Measurements from ENCODE around the gene STAC3.

Gene STAC3

GRCh38 chr12:57210926-57211692 lies 39.9 kb downstream of the STAC3 start:
- Histone ChIP-seq H3K9me3 (ENCODE audit: insufficient read depth, low read length) (no peaks in the 10 kb centered on the region), H3K27me3 (ENCODE audit: insufficient read depth, insufficient read length) (peaks cover 22% of the 10 kb centered on the region), H3K4me3 (ENCODE audit: insufficient read length, low read depth) (no peak overlapping the region), H3K9ac (ENCODE audit: insufficient read length, low read depth) (no peak overlapping the region), H3K36me3 (ENCODE audit: insufficient read depth, insufficient read length, low read length) (peaks cover 70% of the 10 kb centered on the region), H3K4me1 (ENCODE audit: insufficient read depth, insufficient read length) (peaks cover 24% of the 10 kb centered on the region)
- no peak for DNase-seq (ENCODE audit: low read depth, low spot score)
- TF ChIP-seq YY1 (IDR thresholded peaks at IDR 0.05; ENCODE audit: insufficient read depth, insufficient read length) (no peak), ZNF274 (IDR thresholded peaks at IDR 0.05; ENCODE audit: low read depth, low read length) (no peak), SUZ12 (IDR thresholded peaks at IDR 0.05; ENCODE audit: extremely low read depth, insufficient read depth, insufficient read length) (no peak)

DNA sequence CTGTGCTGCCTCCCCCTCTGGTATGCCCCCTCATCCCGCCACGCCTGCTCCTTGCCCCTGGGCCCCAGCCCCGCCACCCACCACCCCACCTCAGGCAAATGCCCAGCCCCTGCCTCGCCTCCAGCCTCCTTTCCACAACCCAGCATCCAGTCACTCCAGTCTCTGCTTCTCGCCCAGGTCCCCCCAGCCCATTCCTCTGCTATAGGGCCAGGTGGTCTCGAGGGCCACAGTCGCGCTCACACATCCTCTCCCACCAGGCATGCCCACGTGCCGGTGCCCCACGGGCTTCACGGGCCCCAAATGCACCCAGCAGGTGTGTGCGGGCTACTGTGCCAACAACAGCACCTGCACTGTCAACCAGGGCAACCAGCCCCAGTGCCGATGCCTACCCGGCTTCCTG lies 40.5 kb downstream of the STAC3 start:
- peaks cover 19% of the 10 kb centered on the region for H3K4me1 ChIP-seq (ENCODE audit: insufficient read depth, insufficient read length)
- H3K4me3 ChIP-seq (ENCODE audit: insufficient read length, low read depth) = no peak overlapping the region
- DNase-seq (ENCODE audit: low read depth, low spot score) = no peak
- peaks cover 15% of the 10 kb centered on the region for H3K27me3 ChIP-seq (ENCODE audit: insufficient read depth, insufficient read length)
- H3K36me3 ChIP-seq (ENCODE audit: insufficient read depth, insufficient read length, low read length) = peaks cover 76% of the 10 kb centered on the region
- TF ChIP-seq YY1 (IDR thresholded peaks at IDR 0.05; ENCODE audit: insufficient read depth, insufficient read length) (no peak), ZNF274 (IDR thresholded peaks at IDR 0.05; ENCODE audit: low read depth, low read length) (no peak), SUZ12 (IDR thresholded peaks at IDR 0.05; ENCODE audit: extremely low read depth, insufficient read depth, insufficient read length) (no peak)
- no peak overlapping the region for H3K9ac ChIP-seq (ENCODE audit: insufficient read length, low read depth)
- no peaks in the 10 kb centered on the region for H3K9me3 ChIP-seq (ENCODE audit: insufficient read depth, low read length)

- Histone ChIP-seq H3K36me3 (ENCODE audit: insufficient read depth, insufficient read length, low read length) (peaks cover 82% of the 10 kb centered on the region), H3K4me3 (ENCODE audit: insufficient read length, low read depth) (no peak overlapping the region), H3K9me3 (ENCODE audit: insufficient read depth, low read length) (no peaks in the 10 kb centered on the region), H3K9ac (ENCODE audit: insufficient read length, low read depth) (no peak overlapping the region), H3K4me1 (ENCODE audit: insufficient read depth, insufficient read length) (peaks cover 15% of the 10 kb centered on the region), H3K27me3 (ENCODE audit: insufficient read depth, insufficient read length) (peaks cover 10% of the 10 kb centered on the region)
- no peak for DNase-seq (ENCODE audit: low read depth, low spot score)
- TF ChIP-seq SUZ12 (IDR thresholded peaks at IDR 0.05; ENCODE audit: extremely low read depth, insufficient read depth, insufficient read length) (no peak), YY1 (IDR thresholded peaks at IDR 0.05; ENCODE audit: insufficient read depth, insufficient read length) (no peak), ZNF274 (IDR thresholded peaks at IDR 0.05; ENCODE audit: low read depth, low read length) (no peak)
These were observed 41.1 kb downstream of the STAC3 start for GRCh38 chr12:57209916-57210315.

DNA sequence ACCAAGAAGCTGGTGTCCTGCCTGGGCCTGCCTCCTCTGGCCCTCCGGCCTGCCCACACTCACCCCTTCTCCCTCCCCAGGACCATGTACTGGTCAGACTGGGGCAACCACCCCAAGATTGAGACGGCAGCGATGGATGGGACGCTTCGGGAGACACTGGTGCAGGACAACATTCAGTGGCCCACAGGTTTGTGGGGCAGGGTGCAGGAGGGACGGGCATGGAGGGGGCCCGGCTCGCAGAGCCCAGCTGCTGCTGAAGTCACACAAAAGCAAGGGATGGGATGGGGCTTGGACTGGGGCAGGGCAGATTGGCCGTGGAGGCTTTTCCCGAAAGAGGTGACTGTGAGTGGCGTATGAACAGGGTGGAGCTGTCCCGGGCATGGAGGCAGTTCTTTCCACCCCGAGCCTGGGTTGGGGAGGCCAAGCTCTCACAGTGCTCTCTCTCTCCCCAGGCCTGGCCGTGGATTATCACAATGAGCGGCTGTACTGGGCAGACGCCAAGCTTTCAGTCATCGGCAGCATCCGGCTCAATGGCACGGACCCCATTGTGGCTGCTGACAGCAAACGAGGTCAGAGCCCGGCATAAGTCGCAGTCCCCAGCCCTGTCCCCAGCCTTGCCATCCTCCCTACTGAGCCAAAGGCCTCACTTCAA lies 42.2 kb downstream of the STAC3 start:
- DNase-seq (ENCODE audit: low read depth, low spot score) = no peak
- no peak for TF ChIP-seq SUZ12 (IDR thresholded peaks at IDR 0.05; ENCODE audit: extremely low read depth, insufficient read depth, insufficient read length)
- no peak for TF ChIP-seq ZNF274 (IDR thresholded peaks at IDR 0.05; ENCODE audit: low read depth, low read length)
- TF ChIP-seq YY1 (IDR thresholded peaks at IDR 0.05; ENCODE audit: insufficient read depth, insufficient read length) = no peak
- no peak overlapping the region for H3K4me3 ChIP-seq (ENCODE audit: insufficient read length, low read depth)
- H3K9me3 ChIP-seq (ENCODE audit: insufficient read depth, low read length) = no peaks in the 10 kb centered on the region
- peaks cover 4% of the 10 kb centered on the region for H3K4me1 ChIP-seq (ENCODE audit: insufficient read depth, insufficient read length)
- H3K9ac ChIP-seq (ENCODE audit: insufficient read length, low read depth) = no peak overlapping the region
- no peaks in the 10 kb centered on the region for H3K27me3 ChIP-seq (ENCODE audit: insufficient read depth, insufficient read length)
- peaks cover 90% of the 10 kb centered on the region for H3K36me3 ChIP-seq (ENCODE audit: insufficient read depth, insufficient read length, low read length)

DNA sequence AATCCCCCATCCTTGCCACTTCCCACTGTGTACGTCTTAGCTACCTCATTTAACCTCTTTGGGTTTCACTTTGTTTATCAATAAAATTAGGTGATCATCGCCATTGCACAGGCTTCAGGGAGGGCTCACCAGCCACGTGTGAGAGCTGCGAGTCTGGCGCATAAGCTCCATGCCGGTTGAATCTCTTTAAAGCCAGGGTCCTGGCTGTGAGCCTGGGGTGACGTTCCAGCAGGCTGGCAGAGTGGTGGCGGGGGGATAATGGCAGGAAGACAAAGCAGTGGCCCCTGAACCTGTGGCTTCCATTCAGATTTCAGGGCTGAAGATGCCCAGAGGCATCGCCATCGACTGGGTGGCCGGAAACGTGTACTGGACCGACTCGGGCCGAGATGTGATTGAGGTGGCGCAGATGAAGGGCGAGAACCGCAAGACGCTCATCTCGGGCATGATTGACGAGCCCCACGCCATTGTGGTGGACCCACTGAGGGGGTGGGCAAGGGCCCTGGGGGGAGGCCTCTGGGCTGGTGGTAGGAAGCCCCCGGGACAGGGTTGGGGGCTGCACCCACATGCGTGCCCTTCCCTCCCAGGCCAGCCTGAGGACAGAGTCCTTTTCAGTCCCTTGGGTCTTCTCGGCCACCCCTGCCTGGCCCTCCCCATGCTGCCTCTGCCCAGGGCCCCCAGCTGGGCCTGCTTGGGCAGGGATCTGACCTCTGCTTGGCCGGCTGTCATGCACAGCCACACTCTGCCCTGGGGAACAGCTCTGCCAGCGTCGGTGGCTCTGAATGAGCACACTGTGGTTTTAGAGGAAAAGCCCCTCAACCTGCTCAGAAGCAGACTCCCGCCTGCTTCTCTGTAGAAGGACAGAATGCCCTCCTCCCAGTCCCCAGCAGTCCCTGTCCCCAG lies 43.0 kb downstream of the STAC3 start:
- H3K9ac ChIP-seq (ENCODE audit: insufficient read length, low read depth) = no peak overlapping the region
- H3K4me3 ChIP-seq (ENCODE audit: insufficient read length, low read depth) = no peak overlapping the region
- no peaks in the 10 kb centered on the region for H3K27me3 ChIP-seq (ENCODE audit: insufficient read depth, insufficient read length)
- H3K36me3 ChIP-seq (ENCODE audit: insufficient read depth, insufficient read length, low read length) = peaks cover 94% of the 10 kb centered on the region
- H3K4me1 ChIP-seq (ENCODE audit: insufficient read depth, insufficient read length) = no peaks in the 10 kb centered on the region
- no peak for TF ChIP-seq YY1 (IDR thresholded peaks at IDR 0.05; ENCODE audit: insufficient read depth, insufficient read length)
- no peak for TF ChIP-seq ZNF274 (IDR thresholded peaks at IDR 0.05; ENCODE audit: low read depth, low read length)
- no peak for TF ChIP-seq SUZ12 (IDR thresholded peaks at IDR 0.05; ENCODE audit: extremely low read depth, insufficient read depth, insufficient read length)
- no peaks in the 10 kb centered on the region for H3K9me3 ChIP-seq (ENCODE audit: insufficient read depth, low read length)
- no peak for DNase-seq (ENCODE audit: low read depth, low spot score)

GRCh38 chr12:57205931-57206330 lies 45.1 kb downstream of the STAC3 start:
- no peak overlapping the region for H3K9ac ChIP-seq (ENCODE audit: insufficient read length, low read depth)
- H3K4me1 ChIP-seq (ENCODE audit: insufficient read depth, insufficient read length) = no peaks in the 10 kb centered on the region
- H3K9me3 ChIP-seq (ENCODE audit: insufficient read depth, low read length) = no peaks in the 10 kb centered on the region
- DNase-seq (ENCODE audit: low read depth, low spot score) = no peak
- H3K27me3 ChIP-seq (ENCODE audit: insufficient read depth, insufficient read length) = no peaks in the 10 kb centered on the region
- no peak for TF ChIP-seq YY1 (IDR thresholded peaks at IDR 0.05; ENCODE audit: insufficient read depth, insufficient read length)
- TF ChIP-seq ZNF274 (IDR thresholded peaks at IDR 0.05; ENCODE audit: low read depth, low read length) = no peak
- TF ChIP-seq SUZ12 (IDR thresholded peaks at IDR 0.05; ENCODE audit: extremely low read depth, insufficient read depth, insufficient read length) = no peak
- peaks cover 93% of the 10 kb centered on the region for H3K36me3 ChIP-seq (ENCODE audit: insufficient read depth, insufficient read length, low read length)
- H3K4me3 ChIP-seq (ENCODE audit: insufficient read length, low read depth) = no peak overlapping the region

Measured in NT2/D1 (cell line).